EL (cell line): ENCODE data around the gene MYO18B.

ENCODE experiments used
- DNase-seq: peaks from one replicate; pipeline ENCODE4 v3.0.0-alpha.2; 2016

The MYO18B gene

DNA sequence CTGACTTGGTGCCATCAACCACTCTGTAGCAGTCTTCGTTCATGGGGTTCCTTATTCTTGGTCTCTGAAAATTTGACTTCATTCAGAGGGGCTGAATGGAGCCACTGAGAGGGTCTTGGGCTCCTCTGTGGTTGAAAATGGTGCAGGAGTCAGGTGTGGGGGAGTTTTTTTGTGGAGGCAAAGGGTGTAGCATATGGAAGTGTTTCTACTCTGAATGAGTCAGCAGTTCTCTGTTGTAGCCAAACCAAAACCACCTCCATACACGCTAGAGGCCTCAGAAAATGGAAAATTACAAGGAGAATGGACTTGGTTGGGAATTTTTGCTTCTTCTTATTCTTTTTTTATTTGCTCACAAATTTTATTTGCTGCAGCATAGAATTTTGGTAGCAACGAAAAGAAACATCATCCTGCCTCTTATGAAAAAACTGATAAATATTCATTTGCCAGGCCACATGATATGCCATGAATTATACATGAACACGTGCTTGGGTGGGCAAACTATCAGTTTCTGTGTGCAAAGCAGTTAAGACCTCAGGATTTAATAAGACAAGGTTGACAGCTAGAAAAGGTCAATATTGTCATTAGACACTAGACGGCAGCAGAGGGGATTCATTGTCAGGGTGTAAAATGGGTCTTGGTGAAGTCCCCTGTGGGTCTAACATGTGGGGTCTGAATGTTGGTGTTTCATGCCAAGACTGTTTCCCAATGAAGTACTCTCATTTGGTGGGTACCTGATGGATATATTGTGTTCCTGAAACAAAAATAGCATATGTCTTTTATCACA, 111.7 kb downstream of the MYO18B start:
- no peak for DNase-seq

DNA sequence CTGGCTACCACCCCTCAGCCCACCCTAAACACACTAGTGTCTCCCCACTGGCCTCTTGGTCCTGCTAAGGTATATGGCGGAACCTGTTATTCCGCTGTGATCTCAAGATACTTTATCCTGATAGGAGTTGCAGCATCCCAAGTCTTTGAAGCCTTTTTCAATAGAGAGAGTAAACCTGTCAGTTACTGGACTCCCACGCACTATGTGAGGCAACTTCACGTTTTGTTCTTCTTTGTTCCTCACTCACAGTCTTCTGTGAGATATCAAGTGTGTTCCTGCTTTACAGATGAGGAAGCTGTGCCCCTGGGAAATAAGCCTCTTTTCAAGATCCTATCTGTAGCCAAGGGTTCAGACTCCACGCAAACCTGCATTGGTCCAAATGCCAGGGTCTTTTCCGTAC, 127.8 kb downstream of the MYO18B start:
- no peak for DNase-seq

DNA sequence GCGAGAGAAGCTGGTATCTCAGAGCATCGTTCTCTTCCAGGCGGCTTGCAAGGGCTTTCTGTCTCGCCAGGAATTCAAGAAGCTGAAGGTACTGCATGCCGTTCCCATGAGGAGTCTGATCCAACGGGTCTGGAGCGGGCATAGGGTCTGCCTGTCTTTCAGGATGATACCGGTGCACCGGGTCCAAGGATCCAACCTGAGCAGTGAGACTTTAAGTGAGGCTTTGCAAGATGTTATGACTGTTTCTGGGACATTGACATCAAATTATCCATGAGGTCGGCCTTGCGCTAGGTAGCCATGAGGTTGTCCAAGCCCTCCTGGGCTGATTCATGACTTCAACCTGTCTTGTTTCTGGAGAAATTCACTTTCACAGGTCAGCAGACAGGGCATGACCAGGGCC, 132.3 kb downstream of the MYO18B start:
- no peak for DNase-seq

DNA sequence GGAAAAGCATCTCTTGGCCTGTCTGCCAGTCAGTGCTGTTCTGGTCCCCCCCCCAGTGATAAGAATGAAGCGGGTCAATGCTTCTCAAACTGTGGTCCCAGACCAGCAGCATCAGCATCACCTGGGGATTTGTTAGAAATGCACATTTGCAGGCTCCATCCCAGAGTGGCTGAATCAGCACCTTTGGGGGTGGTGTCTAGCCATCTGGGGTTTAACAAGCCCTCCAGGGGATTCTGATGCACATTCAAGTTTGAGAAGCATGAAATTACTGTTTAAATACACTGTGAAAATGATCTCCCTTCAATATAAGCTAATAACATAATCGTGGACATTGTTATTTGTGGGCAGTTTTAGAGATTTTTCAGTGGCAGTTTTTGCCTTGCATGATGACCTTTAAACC, 133.5 kb downstream of the MYO18B start:
- no peak for DNase-seq

DNA sequence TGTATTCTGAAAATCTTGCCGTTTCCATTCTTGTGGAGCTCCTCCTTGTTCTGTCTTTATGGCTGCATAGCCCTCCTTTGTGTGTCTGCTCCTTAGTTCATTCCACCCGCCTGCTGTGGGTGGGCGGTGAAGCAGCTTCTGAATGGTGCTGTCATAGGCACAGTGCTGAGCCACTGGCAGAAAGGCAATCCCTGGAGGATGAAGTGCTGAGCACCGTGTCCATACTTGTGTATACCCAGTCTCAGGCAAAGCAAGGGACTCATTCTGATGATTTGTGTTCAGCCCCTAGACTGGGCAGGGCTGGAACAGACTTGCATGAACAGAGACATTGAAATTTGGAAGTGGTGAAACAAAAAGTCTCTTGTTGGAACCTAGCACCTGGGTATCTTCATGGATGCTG, 134.9 kb downstream of the MYO18B start:
- DNase-seq = no peak

DNA sequence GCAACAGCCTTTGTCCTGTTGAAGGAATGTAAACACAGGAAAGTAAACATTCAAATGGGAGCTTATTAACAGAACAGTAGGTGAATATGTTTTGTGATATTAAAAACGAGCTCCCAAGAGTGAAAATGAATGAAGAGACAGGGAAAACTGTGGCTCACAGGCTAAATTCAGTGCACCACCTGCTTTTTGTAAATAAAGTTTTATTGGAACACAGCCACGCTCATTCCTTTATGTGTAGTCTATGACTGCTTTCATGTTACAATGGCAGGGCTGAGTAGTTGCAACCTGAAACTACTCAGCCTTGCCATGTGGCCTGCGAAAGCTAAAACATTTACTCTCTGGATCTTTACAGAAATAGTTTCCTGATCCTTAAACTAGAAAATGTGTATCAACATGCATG, 136.9 kb downstream of the MYO18B start:
- no peak for DNase-seq

DNA sequence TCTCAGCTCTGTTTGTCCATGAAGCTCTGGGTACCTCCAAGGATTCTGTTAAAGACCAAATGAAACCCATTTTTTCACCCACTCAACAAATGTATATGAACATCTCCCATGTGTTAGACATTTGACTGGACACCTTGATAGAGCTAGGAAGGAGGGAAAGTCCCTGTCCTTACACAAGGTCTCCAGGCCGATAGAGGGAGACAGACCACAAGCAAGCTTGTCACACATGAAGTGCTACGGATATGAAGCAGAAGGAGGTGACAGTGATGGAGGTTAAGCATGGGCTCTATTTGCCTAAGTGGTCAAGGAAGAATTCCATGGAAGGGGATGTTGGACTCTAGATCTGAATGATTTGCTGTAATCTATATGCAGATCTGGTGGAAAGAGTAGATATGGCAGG, 138.5 kb downstream of the MYO18B start:
- DNase-seq = no peak

DNA sequence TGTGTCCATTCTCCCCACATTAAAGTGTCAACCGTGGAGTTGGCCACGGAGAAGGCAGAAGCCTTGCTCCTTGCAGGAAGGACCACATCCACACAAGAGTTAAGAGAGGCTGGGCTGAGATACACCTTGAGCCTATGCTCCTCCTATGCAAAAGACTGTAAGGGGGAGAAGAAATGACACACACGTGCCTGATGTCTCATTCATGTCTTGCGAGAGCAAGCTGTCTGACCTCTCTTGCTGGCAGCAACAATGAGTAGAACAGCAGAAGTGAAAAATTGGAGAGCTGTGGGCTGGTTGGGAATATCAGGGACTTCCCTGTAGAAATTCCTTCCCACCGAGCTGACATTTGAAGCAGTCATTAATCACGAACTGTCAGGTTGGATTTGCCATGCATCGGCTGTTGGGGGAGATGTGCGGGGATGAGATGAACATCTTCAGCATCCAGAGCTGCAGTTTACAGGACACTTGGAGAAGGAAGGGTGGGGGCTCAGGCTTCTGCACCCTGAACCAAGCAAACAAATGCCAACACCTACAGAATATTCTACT, 139.3 kb downstream of the MYO18B start:
- no peak for DNase-seq

DNA sequence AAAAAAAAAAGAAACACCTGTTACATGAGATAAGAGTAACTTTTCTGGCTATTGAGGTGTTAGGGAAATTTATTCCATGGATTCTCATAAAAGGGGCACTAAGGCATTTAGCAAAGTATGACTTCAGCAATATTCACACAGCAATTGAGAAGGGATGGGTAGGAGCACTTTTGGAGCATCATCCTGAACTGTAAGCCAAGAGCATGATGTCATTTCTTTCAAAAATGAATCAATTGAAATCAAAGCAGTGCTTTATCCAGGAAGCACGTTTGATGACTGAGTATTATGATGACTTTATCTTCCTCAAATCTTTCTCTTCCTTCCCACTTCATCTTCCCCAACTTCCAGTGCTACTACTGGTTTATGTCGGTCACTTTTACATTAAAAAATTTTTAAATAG, 140.4 kb downstream of the MYO18B start:
- DNase-seq = no peak

DNA sequence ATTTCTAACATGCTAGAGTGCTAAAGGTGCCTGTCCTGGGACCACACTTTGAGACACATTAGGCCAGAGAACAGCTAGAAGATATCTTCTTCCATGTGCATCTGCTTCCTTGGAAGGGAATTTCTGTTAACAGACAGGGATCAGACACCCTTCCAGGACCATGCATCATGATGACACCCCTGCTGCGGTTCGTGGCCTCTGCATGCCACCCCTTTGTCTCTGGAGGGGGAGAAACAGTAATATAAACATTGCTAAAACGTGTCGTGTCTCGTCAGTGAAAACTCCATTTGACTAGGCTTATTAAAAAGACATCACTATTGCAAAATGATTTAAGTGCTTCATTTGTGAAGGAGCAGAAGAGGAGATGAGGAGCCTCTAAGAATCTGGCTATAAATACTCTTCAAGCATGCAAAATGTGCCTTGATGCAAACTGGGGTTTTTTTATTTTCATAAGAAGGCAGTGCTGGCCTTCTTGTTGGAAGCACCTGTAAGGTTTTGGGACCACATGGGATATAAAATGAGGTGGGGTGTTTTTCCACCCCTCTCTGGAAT, 141.6 kb downstream of the MYO18B start:
- DNase-seq = no peak

DNA sequence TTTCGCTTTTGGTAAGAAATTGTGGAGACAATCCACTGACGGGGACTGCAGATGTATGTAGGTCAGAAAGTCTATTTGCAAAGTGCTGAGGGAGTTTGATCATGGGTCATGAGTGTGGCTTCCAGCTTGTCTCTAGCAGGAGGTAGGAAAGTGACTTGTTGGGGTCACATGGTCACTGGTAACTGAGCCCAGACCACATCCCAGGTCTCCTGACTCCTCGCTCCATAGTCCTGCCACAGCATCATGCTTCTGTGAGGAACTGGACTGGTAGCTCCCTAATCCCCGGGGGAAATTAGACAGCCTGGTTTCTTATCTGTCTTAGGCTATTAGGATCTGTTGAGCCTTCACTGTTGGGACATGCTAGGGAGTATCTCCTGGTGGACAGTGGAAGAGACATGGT, 142.1 kb downstream of the MYO18B start:
- DNase-seq = no peak

DNA sequence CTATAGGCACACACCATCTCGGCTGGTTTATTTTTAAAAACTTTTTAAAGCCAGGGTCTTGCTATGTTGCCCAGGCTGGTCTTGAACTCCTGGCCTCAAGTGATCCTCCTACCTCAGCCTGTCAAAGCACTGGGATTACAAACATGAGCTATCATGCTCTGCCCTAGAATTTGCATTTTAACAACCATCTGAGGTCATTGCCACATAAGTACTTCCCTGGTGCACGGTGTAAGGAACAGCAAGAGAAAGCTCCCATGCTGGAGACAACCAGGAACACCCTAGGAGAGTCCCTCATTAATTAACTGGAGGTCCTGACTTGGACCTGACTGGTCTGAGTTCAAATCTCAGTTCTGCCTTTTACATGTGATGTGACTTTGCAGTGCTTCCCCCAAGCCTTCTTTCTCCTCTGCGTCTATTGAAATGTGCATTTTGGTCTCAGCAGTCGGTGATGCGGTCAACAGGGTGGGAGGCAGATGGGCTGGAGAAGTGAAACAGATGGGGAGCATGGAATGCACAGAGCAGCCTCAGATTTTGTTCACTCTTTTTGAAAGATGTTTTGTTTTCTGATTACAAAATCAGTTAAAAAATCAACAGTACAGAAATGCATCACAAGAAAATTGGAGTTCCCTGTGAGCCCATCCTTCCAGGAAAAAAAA, 146.5 kb downstream of the MYO18B start:
- DNase-seq = no peak

DNA sequence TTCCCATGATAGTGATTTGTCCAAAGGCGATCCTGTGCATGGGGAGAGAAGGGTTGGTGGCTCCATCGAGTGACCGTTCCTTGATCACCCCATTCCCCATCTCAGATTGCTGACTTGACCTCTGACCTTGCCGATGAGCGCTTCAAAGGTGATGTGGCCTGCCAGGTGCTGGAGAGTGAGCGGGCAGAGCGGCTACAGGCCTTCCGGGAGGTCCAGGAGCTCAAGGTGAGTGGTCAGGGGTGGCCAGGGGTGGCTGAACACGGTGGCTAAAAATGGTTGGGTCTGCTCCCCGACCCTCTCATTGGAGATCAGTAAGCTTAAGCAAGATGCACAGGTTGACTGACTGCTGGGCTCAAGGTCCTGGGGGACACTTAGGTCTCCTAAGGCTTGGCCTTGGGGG, 148.7 kb downstream of the MYO18B start:
- no peak for DNase-seq

DNA sequence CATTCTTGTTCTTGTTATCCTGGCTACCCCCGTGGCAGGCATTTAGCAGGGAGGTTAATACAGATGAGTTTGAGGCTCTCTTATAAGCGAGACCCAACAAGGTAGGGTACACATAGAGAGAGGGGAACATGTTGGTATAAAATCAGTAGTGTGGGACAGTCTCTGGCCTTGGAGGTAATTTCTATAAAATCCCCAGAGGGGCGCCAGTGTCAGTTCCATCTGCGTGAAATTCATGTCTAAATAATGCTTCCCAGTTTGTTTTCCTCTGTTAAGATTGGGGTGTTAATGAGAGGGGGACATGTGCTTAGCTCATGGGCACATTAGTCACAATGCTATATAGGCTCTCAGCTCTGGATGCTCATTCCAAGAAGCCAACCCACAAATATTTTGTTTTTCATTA, 150.7 kb downstream of the MYO18B start:
- DNase-seq = no peak

DNA sequence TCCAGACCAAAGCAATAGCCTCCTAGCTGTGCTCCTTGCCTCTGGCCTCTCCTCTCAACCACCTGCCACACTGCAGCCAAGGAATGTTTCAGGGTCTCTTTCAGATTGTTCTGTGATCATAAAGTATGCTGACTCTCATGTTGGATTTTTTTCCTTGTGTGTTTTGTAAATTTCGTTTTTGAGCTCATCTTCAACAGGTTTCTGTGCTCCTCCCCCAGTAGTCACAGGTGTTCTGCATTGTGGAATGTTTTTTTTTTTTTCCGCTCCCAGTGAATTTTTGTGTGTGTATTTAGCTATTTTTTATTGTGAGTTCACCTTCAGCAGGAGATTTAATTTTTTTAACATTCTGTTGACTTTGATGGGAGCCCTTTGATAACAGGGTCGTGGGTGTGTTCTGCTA, 153.7 kb downstream of the MYO18B start:
- DNase-seq = no peak

DNA sequence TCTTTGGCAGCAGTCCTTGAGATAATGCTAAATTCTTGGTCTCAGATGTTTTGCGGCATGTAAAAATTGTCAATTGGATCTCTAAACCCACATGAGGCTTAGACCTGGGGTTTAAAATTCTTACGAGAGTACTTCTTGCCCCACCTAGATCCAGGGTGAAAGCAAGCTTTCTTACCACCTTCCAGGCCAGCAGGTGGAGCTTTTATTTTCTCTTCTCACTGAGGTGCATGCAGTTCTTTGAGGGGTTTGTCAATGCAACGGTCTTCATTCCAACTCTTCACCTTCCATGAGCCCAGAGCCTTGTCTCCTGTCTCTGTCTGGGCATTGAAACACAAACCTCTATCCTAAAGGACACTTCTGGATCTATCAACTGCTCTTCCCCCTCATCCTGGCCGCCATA, 154.1 kb downstream of the MYO18B start:
- DNase-seq = no peak

DNA sequence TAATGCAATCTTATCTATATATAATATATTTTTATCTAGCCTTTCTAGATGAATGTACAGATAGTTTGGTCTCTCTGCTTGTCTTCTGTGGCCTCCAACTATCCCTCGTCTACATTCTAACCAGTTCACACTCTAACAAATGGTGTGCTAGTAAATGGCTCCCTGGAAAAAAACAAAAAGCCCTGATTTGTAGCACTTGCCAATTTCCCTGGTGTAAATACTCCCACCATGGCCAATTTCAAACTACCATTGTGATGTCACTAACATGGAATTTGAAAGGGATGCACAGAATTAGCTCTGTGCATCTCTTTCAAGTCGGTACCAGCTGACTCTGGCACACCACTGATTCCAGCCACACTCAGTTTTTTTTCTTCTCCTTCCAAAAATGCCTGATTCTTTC, 154.6 kb downstream of the MYO18B start:
- DNase-seq = no peak

DNA sequence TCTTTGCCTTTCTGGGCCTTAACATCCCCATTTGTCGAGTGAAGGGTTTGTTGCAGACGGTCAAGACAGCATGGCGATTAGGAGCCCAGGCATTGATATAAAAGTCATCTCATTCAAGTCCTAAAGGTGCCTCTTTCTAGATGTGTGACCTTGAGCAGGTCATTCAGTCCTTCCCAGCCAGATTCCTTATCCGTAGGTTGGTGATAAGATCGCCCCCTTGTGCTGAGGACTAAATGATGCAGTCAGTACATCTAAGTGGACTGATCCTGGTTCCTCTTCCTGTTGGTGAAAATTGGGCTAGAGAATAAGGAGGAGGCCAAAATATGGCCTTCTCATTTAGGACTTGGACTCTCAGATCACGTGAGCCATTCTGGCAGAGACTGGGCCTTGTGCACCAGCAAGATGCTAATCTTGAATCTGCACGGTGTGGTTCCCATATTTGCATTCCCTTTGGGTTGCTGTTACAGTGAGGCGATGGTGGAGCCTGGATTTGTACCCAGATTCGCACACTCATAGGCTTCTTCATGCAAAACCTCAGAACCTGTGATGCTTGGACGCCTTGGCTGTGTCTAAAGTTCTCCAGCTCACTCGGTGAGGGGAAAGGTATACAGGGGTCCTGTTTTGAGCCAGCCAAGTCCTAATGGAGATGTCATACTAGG, 156.8 kb downstream of the MYO18B start:
- DNase-seq = peak; percentile 7

DNA sequence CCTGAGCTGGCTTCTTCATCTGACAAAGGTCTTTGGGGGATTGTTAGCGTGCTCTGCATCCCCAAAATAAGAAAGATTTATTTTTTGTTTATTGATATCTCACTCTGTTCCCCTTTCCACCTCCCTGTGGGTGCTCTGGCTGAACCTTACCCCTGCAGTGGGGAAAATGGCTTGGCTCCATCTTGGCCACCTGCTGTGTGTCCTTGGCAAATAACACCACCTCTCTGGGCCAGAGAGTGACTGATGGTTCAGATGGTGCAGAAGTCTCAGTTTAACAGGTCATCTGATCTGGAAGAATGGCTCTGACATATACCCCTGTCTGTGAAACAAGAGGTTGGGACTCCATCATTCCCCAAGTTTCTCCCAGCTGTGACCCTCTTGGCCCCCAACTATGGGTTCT, 157.6 kb downstream of the MYO18B start:
- no peak for DNase-seq

DNA sequence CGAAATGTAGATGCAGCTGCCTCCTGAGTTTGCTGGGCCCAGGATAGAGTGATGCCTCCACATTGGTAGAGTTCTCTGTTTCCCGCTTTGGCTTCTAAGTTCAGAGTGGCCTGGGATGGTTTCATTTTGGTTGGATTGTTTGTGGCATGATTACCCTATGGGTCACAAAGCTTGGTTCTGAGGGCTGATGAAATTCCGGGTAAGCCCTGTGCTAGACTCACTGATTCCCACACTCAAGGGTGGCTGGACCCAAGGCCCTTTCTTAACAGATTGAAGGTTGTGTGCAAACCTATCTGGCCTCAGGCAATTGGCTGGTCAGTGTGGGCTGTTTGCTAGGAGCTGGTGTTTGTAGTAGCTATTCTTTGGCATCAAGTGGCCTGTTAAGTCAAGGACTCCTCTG, 158.4 kb downstream of the MYO18B start:
- no peak for DNase-seq

DNA sequence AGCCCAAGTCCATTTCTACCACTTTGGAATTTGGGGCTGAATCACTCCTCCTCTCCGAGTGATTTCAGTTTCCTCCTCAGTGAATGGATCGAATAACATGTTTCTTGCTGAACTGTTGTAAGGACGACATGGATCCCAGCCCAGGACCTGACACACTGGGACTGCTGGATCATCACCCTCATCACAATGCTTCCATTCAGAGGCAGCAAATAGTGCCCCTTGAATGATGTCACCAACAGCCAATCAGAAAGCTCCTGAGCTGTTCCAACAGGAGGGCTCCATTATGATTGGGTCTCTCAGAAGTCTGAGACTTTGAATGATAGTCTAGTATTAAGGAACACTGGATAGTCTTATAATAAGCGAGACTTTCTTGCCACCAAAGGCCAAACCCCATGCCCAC, 158.9 kb downstream of the MYO18B start:
- no peak for DNase-seq

DNA sequence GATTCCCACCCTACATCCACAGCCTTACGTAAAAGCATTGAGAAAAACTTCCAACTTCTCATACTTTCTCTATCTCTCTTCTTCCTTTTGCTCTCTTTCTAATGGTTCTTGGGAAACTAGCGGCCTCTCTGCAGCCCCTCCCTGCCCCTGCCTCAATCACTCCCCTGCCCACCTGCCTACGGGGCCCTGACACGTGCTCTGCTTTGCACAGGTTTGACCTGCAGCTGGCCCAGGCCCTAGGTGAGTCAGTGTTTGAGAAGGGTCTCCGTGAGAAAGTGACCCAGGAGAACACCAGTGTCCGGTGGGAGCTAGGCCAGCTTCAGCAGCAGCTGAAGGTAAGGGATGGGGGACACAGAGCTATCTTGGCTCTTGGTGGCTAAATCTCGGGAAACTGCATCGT, 160.4 kb downstream of the MYO18B start:
- DNase-seq = no peak

DNA sequence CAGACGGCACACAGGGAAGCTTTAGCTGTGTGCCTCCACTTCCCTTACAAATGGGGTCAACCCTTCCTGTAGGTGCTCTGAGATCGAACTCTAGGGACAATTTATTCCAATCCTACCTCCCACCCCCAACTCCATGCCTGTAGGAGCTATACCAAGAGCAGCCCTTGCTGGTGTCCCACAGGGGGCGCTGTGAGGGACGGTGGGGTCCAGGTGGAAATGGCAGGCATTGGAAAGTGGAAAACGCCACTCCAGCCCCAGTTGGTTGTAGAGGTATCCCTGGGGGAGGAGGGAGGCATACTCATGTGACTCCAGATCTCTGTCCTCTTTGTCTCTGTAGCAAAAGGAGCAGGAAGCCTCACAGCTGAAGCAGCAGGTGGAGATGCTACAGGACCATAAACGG, 161.3 kb downstream of the MYO18B start:
- DNase-seq = no peak

DNA sequence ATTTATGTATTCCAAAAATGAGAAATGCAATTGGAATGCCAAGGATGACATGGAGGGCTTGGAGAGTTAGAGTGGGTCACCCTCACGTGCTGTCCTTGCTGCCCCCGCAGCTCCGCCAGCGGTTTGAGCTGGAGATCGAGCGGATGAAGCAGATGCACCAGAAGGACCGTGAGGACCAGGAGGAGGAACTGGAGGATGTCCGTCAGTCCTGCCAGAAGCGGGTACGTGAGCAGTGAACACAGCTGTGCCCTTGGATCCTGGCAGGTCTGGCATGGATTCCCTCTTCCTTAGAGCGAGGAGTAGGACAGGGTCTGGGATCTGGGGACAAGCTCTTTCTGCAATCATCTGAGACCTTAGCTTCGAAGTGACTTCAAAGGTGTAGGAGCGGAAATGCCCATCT, 166.2 kb downstream of the MYO18B start:
- no peak for DNase-seq
